Activated CD8-positive, alpha-beta T cell treated with anti-CD3 and anti-CD28 coated beads for 36 hours (primary cell): ENCODE data around the gene TRIM69. TPM values are rescaled to one million over a fixed set of nuclear protein-coding genes. Genes with fewer than 3 reads are reported as not detected.

Experiments
- ATAC-seq: fragments of 200-7000 bp; cut with Tn5 transposase; one replicate; pipeline ENCODE4 v1.10.0; 2021; ENCODE audit warnings: mild to moderate bottlenecking, moderate library complexity
- CTCF ChIA-PET: fragments of 350-600 bp; sonication (Branson Sonifier 250); formaldehyde crosslinking; loops from one replicate; lab custom pipeline; 2021; ENCODE audit warnings: antibody characterized with exemption; lab: Charles Lee
- POLR2A ChIA-PET: fragments of 350-600 bp; sonication (Branson Sonifier 250); formaldehyde crosslinking; loops from one replicate; lab custom pipeline; 2021; ENCODE audit warnings: antibody characterized with exemption; lab: Charles Lee
- DNase-seq: peaks from one replicate; pipeline ENCODE4 v3.0.0-alpha.2; 2020
- H3K27ac Mint-ChIP-seq: one replicate; pipeline ENCODE4 v1.8.0; 2021; ENCODE audit warnings: mild to moderate bottlenecking, mixed read lengths
- H3K27me3 Mint-ChIP-seq: one replicate; pipeline ENCODE4 v1.8.0; 2021; ENCODE audit warnings: mixed read lengths
- H3K36me3 Mint-ChIP-seq: one replicate; pipeline ENCODE4 v1.8.0; 2021; ENCODE audit warnings: low read depth, mixed read lengths
- H3K4me1 Mint-ChIP-seq: one replicate; pipeline ENCODE4 v1.8.0; 2021; ENCODE audit warnings: low read depth, mixed read lengths
- H3K4me3 Mint-ChIP-seq: one replicate; pipeline ENCODE4 v1.8.0; 2021; ENCODE audit warnings: mild to moderate bottlenecking, moderate library complexity, mixed read lengths
- H3K9me3 Mint-ChIP-seq: one replicate; pipeline ENCODE4 v1.8.0; 2021; ENCODE audit warnings: mixed read lengths
- CTCF ChIP-seq: fragments of 200-600 bp; IDR thresholded peaks from one replicate; pipeline ENCODE4 v1.8.0; 2022; ENCODE audit warnings: antibody characterized with exemption, mild to moderate bottlenecking
- intact Hi-C: fragments of 100-400 bp; cut with micrococcal nuclease; formaldehyde crosslinking; loops from one replicate; pipeline ENCODE4 v1.10.0; 2022
- total RNA-seq, 2 experiments: library from RNA; stranded (reverse); gene quantifications; one replicate each; pipeline ENCODE4 v1.2.3, GENCODE V29; 2021

TRIM69 gene
- total RNA-seq, 2 experiments from 2014 or later: 59.8 to 63.5 TPM

DNA sequence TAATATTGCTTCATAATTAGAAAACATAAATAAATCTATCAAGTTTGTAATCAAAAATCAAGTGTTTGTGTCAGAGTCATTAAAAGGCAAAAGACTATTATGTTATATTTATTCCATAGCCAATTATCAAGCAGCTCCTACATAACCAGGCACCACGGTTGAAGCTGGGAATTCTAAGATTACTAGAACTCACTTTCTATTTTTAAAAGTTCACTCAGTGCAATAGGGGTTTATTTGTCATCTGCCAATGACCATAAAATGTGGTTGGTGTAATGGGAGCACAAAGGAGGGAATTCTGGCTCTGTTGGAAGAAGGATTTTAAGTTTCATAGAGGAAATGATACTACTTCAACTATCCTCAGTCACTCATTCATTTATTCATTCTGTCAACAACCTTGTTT is 57.7 kb downstream of the TRIM69 start:
- Mint-ChIP-seq H3K4me1 (peaks cover 11% of the 10 kb centered on the region), H3K36me3 (no peaks in the 10 kb centered on the region)

GRCh38 chr15:44796508-44796907 is 60.2 kb downstream of the TRIM69 start:
- Mint-ChIP-seq H3K27ac (no peak overlapping the region), H3K4me1 (no peaks in the 10 kb centered on the region), H3K27me3 (peaks cover 2% of the 10 kb centered on the region), H3K9me3 (no peaks in the 10 kb centered on the region), H3K36me3 (no peaks in the 10 kb centered on the region), H3K4me3 (no peak overlapping the region)
- ChIA-PET CTCF (interaction anchor here (1.3 kb wide), 1 partner anchor 56 kb away, joined by 7 read pairs; no protein-coding TSS in a partner anchor), POLR2A (no interaction called here)
- no peak for ATAC-seq
- DNase-seq: no peak
- TF ChIP-seq CTCF: no peak
- intact Hi-C loops: no loop called here

More for the DNA sequence above, 57.7 kb downstream of the TRIM69 start:
- CTCF ChIA-PET: no interaction called here
- Mint-ChIP-seq H3K9me3 (no peaks in the 10 kb centered on the region), H3K27ac (no peak overlapping the region), H3K27me3 (peaks cover 2% of the 10 kb centered on the region), H3K4me3 (no peak overlapping the region)
- intact Hi-C loops: no loop called here
- DNase-seq: no peak
- POLR2A ChIA-PET: no interaction called here
- no peak for TF ChIP-seq CTCF
- ATAC-seq: no peak

- CTCF ChIA-PET: interaction anchor here (0.6 to 1.7 kb wide), 6 partner anchors 10 to 219 kb away, joined by 3 to 8 read pairs (median 3); no protein-coding TSS in a partner anchor
- Mint-ChIP-seq H3K36me3 (no peaks in the 10 kb centered on the region), H3K27ac (no peak overlapping the region), H3K4me1 (no peaks in the 10 kb centered on the region), H3K9me3 (no peaks in the 10 kb centered on the region), H3K27me3 (peaks cover 4% of the 10 kb centered on the region), H3K4me3 (no peak overlapping the region)
- no peak for DNase-seq
- peak; percentile 16 for TF ChIP-seq CTCF
- intact Hi-C loops: no loop called here
- peak; percentile 47 for ATAC-seq
- POLR2A ChIA-PET: no interaction called here
Measured at GRCh38 chr15:44798826-44799225, 62.5 kb downstream of the TRIM69 start.

DNA sequence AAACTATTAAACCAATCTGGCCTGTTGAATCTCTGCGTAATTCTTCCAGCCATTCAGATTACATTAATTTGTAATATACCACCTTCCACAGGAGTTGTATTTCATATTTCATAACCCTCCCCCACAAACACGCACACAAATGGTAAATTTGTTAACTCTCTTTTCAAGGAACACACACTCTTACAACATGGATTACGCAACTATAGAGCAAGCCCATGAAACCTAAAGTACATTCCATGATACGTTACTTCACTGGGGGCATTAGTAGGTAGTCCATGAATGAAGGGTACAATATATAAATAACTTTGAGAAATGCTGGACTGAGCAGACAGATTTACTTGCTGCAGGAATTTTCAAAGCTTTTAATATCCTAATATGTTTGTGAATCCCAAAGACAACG is 65.0 kb downstream of the TRIM69 start:
- TF ChIP-seq CTCF: no peak
- ChIA-PET POLR2A (interaction anchor here (0.5 kb wide), 1 partner anchor 178 kb away, joined by 3 read pairs; no protein-coding TSS in a partner anchor), CTCF (no interaction called here)
- intact Hi-C loops: no loop called here
- Mint-ChIP-seq H3K27ac (no peak overlapping the region), H3K36me3 (no peaks in the 10 kb centered on the region), H3K27me3 (peaks cover 4% of the 10 kb centered on the region), H3K4me1 (no peaks in the 10 kb centered on the region), H3K4me3 (no peak overlapping the region), H3K9me3 (no peaks in the 10 kb centered on the region)
- DNase-seq (no peak), ATAC-seq (no peak)

GRCh38 chr15:44801797-44802196 is 65.5 kb downstream of the TRIM69 start:
- no peak for ATAC-seq
- no peak for DNase-seq
- CTCF ChIA-PET: no interaction called here
- intact Hi-C loops: no loop called here
- Mint-ChIP-seq H3K4me3 (no peak overlapping the region), H3K27ac (no peak overlapping the region), H3K4me1 (no peaks in the 10 kb centered on the region), H3K27me3 (peaks cover 4% of the 10 kb centered on the region), H3K36me3 (no peaks in the 10 kb centered on the region), H3K9me3 (no peaks in the 10 kb centered on the region)
- TF ChIP-seq CTCF: no peak
- POLR2A ChIA-PET: interaction anchor here (0.5 kb wide), 1 partner anchor 179 kb away, joined by 3 read pairs; no protein-coding TSS in a partner anchor
